HG03039 (cell line): ENCODE data around the gene BIN1.

Source experiments
- ATAC-seq: cut with Tn5 transposase; IDR thresholded peaks from one replicate; pipeline ENCODE4 v1.9.1; 2021; ENCODE audit warnings: mild to moderate bottlenecking, moderate library complexity; ENCODE audit not compliant: unreplicated experiment

Gene BIN1

DNA sequence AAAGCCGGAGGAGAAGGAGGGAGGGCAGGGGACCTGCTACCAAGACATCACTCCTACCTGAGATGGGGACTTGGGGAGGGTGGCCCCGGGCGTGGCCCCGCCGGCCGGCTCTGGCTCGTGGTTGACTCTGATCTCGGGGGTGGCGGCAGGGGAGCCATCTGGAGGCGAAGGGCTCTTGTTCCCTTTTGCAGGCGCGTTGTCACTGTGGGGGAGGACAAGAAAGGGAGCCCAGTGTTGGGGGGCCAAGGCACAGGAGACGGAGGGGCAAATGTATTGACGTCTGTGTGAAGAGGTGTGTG, 48.1 kb downstream of the BIN1 start:
- no peak for ATAC-seq

DNA sequence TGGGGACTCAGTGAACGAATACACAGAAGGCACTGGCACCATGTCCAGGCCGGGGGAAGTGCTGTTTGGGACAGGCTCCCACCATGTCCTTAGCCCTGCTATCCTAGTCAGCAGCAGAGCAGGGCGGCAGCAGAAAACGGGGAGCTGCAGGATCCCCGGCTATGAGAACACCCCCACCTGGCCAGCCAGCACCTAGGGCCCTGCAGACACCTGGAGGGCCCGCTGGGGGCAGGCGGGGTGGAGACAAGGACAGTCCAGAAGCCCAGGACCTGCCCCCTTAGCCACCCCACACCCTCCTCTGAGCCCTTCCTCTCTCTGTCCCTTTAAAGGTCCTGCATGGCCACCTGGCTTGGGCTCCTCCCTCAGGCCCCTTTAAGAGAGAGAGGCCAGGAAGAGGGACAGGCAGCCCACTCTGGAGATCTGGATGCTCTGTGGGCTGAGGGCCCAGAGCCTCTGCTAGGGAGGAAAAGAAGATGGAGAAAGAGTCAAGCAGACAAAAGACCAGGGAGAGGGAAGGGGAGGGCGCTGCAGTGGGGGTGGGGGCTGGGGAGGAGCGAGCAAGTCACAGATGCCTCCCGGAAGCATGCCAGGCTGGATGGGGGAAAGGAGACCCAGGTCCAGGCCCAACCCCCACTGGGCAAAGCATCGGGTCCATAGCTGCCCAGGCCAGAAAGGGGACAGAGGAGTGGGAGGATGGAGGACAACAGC, 48.6 kb downstream of the BIN1 start:
- no peak for ATAC-seq

DNA sequence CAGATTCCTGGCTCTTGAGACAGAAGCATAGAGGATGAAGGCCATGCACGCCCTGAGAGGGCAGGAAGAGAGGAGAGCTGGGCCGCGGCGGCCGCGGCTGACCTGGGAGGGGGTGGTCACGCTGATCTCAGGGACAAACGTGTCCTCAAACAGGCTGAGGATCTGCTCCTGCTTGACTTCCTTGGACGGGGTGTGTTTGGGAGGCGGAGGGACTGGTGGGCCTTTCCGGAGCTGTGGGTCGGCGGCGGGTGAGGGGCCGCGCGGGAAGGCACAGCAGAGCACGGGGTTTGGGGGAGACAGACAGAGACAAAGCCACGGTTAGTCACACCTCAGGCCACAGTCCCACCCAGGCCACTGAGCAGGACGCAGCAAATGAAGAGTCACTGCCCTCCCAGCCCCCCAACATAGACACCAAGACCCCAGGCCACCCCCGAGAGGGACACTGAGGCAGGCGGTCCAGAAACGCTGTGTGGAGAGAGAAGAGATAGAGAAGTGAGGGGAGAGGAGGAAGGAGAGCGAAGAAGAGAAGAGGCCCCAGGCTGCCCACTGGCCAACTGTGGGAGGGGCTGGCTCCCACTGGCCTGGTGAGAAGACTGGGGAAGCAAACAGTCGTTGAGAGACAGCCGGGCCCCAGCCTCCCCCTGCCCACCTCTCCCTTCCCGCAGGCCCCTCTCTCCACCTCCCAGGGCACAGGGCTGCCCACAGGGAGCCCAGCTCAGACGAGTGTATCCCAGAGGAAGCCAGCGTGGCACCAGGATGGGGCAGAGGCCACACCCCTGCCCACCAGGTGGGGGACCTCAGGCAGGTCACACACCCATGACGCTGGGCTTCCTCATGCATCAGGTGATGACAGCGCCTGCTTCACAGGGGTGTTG, 49.3 kb downstream of the BIN1 start:
- ATAC-seq: no peak

DNA sequence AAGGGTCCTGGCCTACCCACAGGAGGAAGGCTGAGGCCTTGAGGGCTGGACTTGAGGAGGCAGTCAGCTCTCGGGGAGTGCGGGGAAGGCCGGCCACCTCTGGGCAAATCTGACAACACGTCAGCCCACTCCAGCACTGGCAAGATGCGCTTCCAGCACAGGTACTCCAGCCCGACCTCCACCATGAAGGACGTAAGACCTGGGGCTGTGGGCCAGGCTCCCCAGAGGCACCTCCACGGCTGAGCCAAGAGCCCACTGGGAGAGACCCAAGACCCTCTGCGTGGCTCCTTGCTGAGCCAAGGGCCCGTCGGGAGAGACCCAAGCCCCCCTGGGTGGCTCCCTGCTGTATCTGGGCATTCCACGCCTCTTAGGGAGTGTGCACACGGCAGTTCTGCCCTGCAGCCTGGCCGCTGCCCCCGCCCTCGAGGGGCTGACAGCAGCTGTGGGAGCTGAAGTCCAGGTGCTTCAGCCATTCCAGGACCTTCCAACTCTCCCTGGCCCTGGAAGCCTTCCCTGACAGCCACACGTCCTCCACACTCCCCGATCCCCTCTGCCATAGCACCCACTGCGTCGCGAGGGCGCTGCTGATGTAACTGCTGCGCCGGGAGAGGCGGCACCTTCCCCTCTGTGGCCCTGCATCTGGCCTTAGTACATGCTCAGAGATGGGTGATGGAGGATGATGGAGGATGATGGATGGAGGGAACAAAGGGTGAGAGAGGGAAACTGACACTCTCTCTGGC, 50.2 kb downstream of the BIN1 start:
- ATAC-seq: no peak

DNA sequence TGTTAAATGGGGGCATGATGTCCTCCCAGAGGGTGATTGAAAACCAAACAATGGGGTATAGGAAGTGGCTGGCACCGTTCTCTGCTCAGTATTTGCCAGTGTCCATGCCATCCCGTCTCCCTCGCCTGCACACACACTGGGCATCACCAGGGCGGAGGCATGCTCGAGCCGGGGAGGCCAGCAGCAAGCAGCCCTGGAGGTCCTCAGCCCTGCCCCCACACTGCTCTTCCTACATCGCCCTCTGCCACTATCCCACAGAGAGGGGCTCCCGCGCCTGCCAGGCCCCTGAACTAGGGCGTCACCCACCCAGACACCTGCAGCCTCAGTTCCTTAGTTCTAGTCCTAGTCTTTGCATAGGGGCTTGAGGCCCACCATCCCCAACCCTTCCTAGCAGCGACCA, 50.9 kb downstream of the BIN1 start:
- ATAC-seq: no peak

- ATAC-seq: no peak
These were observed 51.2 kb downstream of the BIN1 start for GRCh38 chr2:127055786-127056076.

GRCh38 chr2:127054996-127055785, 51.8 kb downstream of the BIN1 start:
- ATAC-seq: no peak

DNA sequence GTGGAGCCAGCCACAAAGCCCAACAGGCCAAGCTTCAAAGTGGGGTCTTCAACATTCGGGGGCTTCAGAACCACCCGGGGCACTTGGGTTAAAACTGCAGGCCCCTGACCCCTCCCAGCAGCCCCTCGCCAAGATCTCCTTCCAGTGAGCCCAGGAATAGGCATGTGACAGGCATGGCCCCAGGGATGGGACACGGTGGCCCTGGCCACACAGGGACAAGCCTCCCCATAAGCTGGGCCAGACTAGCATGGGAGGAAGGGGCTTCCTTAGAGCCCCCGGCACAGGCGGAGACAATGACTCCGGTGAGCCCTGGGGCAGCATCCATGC, 52.4 kb downstream of the BIN1 start:
- ATAC-seq: no peak

GRCh38 chr2:127053731-127054603, 53.0 kb downstream of the BIN1 start:
- no peak for ATAC-seq

DNA sequence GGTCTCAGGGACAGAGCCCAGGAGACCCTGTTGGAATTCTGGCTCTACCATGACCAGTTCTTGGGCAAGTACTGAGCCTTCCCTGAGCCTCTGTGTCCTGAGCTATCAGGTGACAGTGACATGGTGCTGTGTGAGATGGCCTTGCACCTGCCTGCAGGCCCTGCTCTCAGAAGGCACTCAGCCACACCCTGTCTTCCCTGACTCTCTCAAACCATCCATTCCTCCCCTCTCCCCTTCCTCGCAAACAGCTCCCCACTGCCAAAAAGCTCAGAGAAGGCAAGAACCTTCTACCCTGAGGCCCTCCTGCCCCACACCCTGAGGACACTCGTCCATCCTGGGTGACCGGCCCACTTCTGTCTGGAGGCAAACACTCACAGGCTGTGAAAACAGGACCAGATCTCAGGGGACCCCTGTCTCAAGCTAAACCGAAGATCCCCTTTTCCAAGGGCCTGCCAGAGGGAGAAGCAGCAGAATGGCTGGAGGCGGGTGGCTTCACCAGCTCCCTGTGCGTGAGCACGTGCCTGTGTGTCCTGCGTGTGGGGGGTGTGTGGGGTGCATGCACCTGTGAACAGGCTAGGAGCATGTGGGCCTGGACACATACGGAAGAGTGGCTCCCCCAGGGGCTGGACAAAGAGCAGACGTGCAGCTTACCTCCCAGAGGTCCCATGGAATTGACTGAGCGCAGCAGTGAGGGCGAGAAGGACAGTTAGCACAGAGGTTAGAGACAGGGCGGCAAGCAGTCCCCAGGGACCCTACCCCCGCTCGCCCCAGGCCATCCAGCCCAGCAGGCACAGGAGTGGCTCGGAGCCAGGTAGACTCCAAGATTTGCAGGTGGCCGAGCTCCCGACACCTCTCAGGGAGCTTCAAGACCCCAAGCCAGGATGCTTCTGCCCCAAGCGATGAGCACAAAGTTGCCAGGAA, 53.9 kb downstream of the BIN1 start:
- ATAC-seq: no peak

DNA sequence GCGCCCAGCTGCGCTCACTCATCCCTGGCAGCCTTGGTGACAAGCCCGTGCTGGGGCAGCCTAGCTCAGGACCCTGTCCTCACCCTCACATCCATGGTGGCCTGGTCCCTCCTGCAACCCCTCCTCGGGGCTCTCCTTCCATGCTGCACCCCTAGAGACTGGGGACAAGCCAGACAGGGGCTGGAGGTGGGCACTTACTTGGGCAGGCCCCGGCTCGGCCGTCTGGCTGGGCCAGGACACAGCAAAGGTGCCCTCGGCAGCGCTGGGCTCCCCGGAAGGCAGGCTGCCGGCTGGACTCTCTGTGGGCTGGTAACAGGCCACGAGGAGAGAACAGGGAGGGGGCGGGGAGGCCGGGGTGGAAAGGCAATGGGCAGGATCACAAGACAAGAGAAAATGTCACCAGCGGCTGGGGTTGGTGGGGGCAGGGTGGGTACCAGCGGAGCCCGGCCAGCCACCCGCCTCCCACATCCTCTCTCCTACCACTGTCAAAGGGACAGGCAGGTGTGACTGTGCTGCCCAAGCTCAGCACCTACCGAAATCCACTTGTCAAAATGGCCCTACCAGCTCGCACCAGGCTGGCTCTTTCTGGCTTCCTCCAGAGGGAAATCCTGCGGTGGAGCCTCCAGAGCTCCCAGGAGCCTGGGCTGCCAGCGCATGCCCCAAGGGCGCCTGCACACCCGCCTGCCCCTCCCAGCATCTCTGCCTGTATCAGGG, 54.7 kb downstream of the BIN1 start:
- no peak for ATAC-seq

DNA sequence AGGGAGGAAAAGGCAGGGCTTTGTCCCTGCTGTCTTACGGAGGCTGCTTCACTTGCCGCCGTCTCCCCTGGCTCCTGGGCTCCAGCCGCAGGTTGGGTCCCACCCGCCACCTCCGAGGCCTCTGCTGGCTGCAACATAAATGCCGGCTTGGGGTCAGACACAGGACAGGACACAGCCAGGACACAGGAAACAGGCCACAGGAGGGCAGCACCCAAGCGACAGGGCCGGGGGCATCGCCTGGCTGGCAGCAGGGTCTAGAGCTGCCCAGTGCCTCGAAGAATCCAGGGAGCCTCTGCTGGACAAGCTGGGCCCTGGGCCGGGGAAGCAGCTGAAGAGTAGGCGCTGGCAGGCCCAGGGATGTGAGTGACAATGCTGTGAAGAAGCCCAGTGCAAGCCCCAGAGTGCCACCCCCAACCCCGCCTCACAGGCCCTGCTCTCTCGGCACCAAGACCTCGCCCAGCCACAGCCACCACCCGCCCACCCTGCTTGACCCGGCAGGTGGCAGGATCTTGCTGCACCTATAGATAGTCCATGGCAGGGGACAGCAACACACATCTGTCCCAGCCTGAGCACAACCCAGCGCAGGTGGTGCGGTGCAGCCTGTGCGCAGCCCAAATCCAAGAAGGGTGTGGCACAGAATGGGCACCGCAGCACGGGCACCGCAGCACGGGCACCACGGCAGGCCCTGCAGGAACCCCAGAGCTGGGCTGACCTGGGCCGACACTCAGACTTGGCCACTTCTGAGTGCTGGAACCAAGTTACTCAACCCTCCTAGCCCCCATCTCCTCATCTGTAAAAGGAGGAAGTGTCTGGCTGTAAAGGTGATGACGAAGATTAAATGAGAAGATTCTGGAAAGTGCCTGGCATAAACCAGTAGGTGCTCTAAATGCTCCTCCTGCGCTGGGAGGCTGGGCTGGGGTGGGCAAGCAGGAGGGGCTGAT, 55.6 kb downstream of the BIN1 start:
- no peak for ATAC-seq

DNA sequence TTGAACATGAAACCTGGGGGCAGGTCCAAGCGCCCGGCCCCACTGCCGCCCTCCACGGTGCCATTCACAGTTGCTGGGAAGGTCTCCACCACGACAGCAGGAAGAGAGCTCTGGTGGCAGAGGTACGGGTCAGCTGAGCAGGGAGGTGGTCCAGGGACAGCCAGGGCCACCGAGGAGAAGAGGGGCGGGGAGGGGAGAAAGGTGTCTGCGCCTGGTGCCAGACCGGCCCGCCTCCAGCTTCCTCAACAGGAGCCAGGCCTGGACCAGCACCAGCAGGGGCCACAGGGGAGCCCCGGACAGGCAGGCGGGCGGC, 56.2 kb downstream of the BIN1 start:
- ATAC-seq: no peak

- ATAC-seq: peak; percentile 48
These were observed 56.8 kb downstream of the BIN1 start for GRCh38 chr2:127049927-127050802.

GRCh38 chr2:127048969-127049897, 57.7 kb downstream of the BIN1 start:
- ATAC-seq: no peak

GRCh38 chr2:127048618-127048935, 58.4 kb downstream of the BIN1 start:
- no peak for ATAC-seq
